Superior temporal gyrus (tissue), 1 donor: Measurements from ENCODE around the gene GRB10.
"Not testable (repeated sequence)": the region's sequence is repeated elsewhere in the genome, so short reads cannot be mapped to it uniquely, and the experiment has no call there.

Experiments used
- DNase-seq: peaks from one replicate; pipeline ENCODE4 v3.0.0-alpha.2; 2016; ENCODE audit errors: extremely low spot score

Gene GRB10

DNA sequence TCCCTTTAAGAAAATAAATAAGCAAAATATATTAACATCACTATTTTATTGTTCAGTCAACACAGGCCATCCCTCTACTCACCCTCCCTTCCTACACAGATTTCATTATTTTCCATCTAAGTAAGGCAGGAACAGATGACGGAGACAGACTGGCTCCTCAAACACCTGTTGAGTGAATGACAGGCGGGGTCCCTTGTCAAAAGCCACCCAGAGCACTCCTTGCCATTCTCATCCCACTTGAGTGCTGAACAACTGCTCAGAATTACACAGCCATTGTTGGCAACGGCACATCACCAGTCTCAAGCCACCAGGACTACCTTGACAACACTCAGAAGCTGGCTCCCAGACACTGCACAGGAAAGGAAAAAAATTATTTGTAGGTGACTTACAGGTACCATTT lies 3.3 kb downstream of the GRB10 start:
- no peak for DNase-seq

- no peak for DNase-seq
These were observed 4.5 kb downstream of the GRB10 start for GRCh38 chr7:50778189-50778588.

DNA sequence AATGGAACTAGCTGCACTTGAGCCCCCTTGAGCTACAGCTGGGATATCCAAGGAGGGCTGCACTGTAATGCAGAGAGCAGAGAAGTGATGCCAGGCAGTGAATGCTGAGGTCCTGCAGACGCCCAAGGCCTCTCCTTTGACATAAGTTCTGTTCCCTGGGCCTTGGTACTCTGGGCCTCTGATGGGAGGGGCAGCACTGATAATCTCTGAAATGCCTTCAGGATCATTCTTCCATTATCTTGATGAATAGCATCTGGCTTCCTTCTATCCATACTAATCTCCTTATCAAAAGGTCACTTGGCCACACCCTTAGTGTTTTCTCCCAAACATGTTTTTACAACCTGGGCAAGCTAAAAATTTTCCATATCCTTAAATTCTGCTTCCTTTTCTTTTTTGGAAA lies 6.9 kb downstream of the GRB10 start:
- no peak for DNase-seq

DNA sequence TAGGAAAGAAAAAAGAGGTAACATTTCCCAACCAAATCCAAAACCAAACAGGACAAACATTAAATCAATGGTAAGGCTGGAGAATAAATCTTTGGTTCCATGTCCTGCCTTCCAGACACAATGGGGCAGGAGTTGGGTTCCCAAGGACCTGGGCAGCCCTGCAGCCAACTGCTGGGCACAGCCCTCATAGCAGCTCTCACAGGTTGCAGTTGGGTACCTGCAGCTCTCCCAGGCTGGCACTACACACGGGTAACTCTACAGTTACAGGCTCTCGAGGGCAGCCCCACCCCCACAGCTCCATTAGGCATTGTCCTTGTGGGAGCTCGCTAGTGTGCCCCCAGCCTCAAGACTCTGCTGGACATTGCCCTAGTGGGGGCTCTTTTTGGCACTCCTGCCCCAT lies 7.5 kb downstream of the GRB10 start:
- no peak for DNase-seq

DNA sequence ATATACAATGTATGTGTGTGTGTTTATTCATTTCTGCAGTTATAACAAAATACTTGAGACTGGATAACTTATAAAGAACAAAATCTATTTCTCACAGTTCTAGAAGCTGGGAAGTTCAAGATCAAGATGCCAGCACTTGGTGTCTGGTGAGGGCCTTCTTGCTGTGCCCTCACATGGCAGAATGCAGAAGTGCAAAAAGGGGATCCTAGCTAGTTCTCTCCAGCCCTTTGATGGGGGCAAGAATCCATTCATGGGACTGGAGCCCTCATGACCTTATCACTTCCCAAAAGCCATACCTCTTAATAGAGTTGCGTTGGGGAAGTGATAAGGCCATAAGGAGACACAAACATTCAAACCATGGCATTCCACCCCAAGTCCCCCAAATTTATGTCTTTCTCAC lies 8.4 kb downstream of the GRB10 start:
- no peak for DNase-seq

- DNase-seq, result not testable (repeated sequence)
These were observed 9.6 kb downstream of the GRB10 start for GRCh38 chr7:50773071-50773470.

DNA sequence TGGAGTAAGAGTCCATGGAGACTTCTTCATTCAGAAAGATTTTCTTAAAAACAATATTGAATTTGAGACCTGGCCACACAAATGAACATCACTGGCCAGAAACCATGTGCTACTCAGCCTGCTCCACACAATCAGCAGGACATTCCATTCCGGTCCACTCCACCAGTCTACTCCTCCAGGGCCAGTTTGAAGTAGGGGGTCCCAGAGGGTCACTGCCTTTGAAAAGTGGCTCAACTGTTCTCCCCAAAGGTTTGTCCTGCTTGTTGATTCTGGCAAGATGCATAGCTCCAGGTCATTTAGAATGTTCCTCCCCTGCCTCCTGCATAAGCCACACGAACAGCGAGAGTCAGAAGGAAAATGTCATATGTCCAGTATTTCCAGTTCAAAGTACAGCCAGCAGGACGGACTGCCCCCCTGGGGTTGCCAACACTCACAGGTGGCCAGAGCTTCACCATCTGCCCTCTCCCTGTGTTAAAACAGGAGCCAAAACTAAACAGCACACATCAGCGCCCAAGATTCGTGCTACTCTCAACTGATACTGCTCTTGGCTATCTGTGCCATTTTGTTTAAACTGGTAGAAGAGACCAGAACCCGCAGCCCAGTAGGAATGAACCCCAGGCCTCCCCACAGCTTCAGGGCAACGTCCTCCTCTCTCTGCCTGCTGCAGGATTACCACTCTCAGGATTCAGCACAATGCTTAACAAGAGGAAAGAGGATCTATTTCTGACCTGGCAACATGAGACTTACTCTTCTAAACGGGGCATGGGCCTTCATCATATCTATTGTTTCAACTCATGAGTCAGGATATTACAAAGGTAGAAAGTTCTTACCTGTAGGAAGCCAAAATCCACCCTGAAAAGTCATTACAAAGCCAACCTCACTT lies 11.3 kb downstream of the GRB10 start:
- no peak for DNase-seq

GRCh38 chr7:50768485-50769474 lies 13.9 kb downstream of the GRB10 start:
- DNase-seq, result no peak

DNA sequence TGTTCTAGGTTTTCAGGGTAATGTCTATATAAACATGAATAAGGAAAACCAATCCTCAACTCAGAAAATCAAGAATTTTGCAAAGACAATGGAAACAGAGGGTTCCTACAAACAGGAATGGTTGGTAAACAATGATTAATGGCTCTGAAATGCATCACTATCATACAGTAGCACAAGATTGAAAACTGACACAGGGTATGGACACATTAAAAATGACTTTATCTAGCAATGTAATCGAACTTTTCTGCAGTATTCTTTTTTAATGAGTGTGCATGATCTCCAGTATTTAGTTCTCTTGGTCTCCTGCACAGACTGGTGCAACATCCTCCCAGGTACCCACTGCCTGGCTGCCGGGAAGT lies 15.9 kb downstream of the GRB10 start:
- no peak for DNase-seq

GRCh38 chr7:50766106-50766848 lies 16.4 kb downstream of the GRB10 start:
- DNase-seq, result no peak

DNA sequence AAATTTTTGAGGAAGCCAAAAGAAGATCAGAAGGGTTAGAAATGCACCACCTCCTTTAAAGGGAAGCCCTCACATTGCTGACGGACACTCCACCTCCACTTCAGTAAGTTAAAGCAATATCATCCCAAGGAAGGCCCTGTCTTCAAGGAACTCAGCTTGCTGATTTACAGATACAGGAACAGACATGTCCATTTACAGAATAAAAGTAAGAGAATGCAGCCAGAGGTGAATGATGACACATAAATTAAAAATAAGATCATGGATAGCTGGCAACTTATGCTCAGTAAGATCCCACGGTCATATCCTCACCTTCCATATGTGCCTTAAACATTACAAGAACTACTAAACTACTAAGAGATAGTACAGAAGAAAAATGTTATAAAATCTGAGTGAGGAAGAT lies 20.4 kb downstream of the GRB10 start:
- no peak for DNase-seq

- no peak for DNase-seq
These were observed 21.0 kb downstream of the GRB10 start for GRCh38 chr7:50761713-50762112.

- no peak for DNase-seq
These were observed 24.8 kb downstream of the GRB10 start for GRCh38 chr7:50757703-50758390.

DNA sequence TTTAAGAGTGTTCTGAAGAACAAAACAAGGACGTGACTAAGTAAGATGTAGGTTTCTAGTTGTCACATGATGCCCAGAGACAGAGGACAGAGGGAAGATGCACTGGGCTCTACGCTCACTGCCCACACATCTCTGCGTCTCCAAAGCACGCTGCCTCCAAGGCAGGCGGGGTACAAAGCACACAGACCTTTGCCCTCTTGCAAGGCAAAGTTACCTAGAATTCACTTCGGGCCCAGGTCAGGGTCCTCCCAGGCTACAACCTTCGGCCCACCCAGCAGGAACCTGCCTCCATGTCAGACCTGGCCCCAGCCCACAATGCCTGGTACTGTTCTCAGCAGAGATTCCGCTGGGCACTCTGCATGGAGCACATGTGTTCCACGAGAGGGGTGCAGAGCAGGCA lies 26.5 kb downstream of the GRB10 start:
- no peak for DNase-seq

DNA sequence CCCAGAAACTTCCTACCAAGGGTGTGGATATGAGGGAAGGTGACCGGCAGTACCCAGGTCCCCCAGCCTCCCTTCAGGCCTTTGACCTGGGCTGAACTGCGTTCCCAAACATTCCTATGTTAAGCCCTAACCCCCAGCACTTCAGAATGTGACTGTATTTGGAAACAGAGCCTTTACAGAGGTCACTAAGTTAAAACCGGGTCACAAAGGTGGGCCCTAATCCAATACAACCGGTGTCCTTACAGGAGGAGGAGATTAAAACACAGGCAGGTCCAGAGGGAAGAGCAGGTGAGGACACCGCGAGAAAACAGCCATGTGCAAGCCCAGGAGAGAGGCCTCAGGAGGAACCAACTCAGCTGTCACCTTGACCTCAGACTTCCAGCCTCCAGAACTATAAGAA lies 28.0 kb downstream of the GRB10 start:
- no peak for DNase-seq

GRCh38 chr7:50754241-50754640 lies 28.5 kb downstream of the GRB10 start:
- no peak for DNase-seq

DNA sequence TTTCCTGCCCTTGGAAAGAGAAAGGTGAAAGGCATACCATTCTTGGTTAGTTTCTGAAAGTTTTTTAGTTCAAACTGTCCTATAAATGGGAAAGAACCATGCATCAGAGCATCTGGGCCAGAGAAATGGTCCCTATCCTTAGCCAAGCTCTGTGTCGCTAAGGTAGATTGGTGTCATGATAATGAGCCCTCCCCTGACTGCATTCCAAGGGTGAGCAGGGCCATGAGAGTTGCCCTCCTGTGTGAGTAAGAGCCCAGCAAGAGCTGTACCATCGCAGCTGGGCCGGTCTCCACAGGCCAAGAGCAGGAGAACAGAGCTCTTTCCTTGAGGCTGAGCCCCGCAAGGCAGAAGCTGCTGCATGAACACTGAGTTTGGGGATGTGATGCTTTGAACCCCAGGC lies 30.3 kb downstream of the GRB10 start:
- DNase-seq, result no peak

DNA sequence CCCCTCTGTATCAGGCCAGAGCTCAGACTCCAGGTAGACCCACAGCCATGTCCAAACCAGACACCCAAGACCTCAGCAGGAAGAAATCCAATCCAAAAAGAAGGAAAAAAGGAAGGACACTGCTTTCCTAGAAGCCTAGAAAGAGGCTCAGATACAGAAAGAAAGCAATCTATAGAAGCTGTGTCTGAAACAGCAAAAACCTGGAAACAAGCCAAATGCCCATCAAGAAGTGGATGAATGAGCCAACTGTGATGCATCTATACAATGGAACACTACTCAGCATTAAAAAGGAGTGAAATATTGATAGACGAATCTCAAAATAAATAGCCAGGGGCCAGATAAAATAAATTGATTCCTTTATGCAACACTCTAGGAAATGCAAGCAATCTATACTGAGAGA lies 31.6 kb downstream of the GRB10 start:
- peak; percentile 37 for DNase-seq

DNA sequence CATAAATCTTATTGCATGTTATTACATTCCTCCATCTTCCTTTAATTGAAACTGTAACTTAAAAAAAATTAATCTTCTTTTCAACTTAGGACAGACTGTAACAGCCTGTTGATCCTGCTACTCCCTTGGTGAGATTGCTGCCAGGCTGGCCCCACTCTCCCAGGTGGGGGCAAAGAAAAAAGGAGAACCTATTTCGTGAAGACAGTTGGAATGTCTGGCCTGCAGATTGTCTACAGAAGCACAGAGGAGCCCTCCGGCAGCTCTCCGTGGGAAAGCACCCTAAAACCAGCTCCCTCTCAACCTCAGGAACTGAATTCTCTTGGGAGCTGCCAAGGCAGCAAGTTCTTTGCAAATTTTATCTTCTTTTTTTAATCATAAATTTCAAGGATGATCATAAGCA lies 32.8 kb downstream of the GRB10 start:
- no peak for DNase-seq

DNA sequence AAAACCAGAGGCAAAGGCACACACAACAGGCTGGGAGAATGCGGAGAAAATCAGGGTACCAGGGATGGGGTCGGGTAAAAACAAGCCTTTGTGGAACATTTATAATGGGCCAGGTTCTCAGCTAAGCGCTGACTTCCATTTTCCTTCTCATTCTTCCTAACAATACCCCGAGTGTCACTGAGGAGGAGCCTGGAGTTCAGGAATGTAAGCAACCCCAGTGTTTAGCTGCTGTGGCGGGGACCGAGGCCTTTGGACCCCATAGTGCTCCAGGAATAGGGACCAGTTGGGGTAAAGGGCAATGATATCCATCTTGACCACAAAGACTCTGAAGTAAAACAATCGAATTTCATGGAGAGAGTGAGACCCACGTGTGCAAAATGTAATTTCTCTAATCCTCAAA lies 34.2 kb downstream of the GRB10 start:
- DNase-seq, result no peak

DNA sequence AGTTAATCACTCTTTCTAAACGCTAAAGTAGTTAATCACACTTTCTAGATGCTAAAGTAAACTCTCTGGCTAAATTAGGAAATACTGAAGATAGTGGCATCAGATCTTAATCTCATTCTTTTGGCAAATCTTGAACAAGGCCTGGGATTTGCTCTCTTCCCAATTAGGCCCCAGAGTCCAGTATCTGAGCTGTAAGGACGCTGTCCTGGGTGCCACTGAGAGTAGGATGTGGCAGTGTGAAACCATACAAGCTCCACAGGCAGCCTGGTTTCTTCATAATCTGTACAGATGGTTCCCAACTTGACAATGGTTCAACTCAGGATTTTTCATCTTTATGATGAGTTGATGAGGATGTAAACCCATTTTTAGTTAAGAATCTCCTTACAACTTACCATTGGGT lies 36.9 kb downstream of the GRB10 start:
- DNase-seq, result no peak

- no peak for DNase-seq
These were observed 37.4 kb downstream of the GRB10 start for GRCh38 chr7:50745336-50745735.
